Measurements from ENCODE around the gene CLEC3B. TPM values are rescaled to one million over a fixed set of nuclear protein-coding genes. Genes with fewer than 3 reads are reported as not detected.

Gene CLEC3B
- total RNA-seq, 2 experiments from 2014 or later = not detected

GRCh38 chr3:45084361-45084760 is 58.3 kb downstream of the CLEC3B start:
- intact Hi-C loops (cut with micrococcal nuclease) = no loop called here
- DNase-seq = no peak
- Mint-ChIP-seq H3K9me3 (peaks cover 5% of the 10 kb centered on the region), H3K4me3 (no peak overlapping the region), H3K36me3 (ENCODE audit: low read depth) (no peaks in the 10 kb centered on the region), H3K27ac (no peak overlapping the region), H3K27me3 (peaks cover 2% of the 10 kb centered on the region), H3K4me1 (ENCODE audit: low read depth) (no peaks in the 10 kb centered on the region)
- TF ChIP-seq, protein P1, sequence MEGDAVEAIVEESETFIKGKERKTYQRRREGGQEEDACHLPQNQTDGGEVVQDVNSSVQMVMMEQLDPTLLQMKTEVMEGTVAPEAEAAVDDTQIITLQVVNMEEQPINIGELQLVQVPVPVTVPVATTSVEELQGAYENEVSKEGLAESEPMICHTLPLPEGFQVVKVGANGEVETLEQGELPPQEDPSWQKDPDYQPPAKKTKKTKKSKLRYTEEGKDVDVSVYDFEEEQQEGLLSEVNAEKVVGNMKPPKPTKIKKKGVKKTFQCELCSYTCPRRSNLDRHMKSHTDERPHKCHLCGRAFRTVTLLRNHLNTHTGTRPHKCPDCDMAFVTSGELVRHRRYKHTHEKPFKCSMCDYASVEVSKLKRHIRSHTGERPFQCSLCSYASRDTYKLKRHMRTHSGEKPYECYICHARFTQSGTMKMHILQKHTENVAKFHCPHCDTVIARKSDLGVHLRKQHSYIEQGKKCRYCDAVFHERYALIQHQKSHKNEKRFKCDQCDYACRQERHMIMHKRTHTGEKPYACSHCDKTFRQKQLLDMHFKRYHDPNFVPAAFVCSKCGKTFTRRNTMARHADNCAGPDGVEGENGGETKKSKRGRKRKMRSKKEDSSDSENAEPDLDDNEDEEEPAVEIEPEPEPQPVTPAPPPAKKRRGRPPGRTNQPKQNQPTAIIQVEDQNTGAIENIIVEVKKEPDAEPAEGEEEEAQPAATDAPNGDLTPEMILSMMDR (IDR thresholded peaks at IDR 0.05) = no peak
- CTCF ChIA-PET = no interaction called here
- POLR2A ChIA-PET = no interaction called here
- ATAC-seq = no peak

GRCh38 chr3:45084820-45085816 is 59.0 kb downstream of the CLEC3B start:
- ATAC-seq (no peak), DNase-seq (no peak)
- Mint-ChIP-seq H3K9me3 (peaks cover 3% of the 10 kb centered on the region), H3K4me1 (ENCODE audit: low read depth) (no peaks in the 10 kb centered on the region), H3K27me3 (peaks cover under 1% of the 10 kb centered on the region), H3K27ac (no peak overlapping the region), H3K4me3 (no peak overlapping the region), H3K36me3 (ENCODE audit: low read depth) (no peaks in the 10 kb centered on the region)
- intact Hi-C loops (cut with micrococcal nuclease) = no loop called here
- ChIA-PET POLR2A (interaction anchor here (0.6 kb wide), 1 partner anchor 650 kb away, joined by 4 read pairs; no protein-coding TSS in a partner anchor), CTCF (no interaction called here)
- TF ChIP-seq, protein P1 (IDR thresholded peaks at IDR 0.05) = no peak

Other genes starting within 250 kb of the CLEC3B start
- 10 to 100 TPM; 11.3 to 11.8 TPM for gene TMEM42, start 164.4 kb upstream of the CLEC3B start, total RNA-seq
- not detected for gene TGM4, start 151.7 kb upstream of the CLEC3B start, total RNA-seq
- 10 to 100 TPM; 28.6 to 36.0 TPM for gene ZDHHC3, start 50.1 kb upstream of the CLEC3B start, total RNA-seq
- gene EXOSC7, start 50.1 kb upstream of the CLEC3B start, total RNA-seq = 10 to 100 TPM; 79.8 to 80.7 TPM
- gene CDCP1, start 120.1 kb downstream of the CLEC3B start, total RNA-seq = under 1 TPM; 0.32 to 0.36 TPM
- not detected for gene TMEM158, start 200.0 kb downstream of the CLEC3B start, total RNA-seq

Data from activated CD8-positive, alpha-beta T cell treated with anti-CD3 and anti-CD28 coated beads for 36 hours (primary cell).